Measurements from ENCODE around the gene HPN.

DNA sequence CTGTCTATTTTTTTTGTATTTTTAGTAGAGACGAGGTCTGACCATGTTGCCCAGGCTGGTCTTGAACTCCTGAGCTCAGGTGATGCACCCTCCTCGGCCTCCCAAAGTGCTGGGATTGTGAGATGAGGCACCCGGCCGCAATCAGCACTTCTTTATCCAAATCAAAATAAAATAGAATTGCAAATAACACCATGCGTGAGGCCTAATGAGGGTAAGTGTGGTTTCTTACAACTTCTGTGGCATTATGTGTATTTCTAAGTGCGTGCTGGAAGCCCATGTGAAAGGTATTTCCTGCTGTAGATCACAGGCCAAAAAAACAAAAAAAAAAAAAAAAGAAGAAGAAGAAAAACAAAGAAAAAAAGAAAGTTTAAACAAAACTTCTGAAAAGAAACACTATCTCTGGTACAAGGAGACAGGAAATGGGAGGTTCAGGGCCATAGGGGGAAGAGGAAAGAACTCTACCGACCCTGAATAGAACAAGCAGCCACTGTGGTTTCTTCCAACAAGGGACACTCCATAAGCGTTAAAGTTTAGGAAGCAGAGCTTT is 44.4 kb upstream of the HPN start:
- TF ChIP-seq, protein P1, sequence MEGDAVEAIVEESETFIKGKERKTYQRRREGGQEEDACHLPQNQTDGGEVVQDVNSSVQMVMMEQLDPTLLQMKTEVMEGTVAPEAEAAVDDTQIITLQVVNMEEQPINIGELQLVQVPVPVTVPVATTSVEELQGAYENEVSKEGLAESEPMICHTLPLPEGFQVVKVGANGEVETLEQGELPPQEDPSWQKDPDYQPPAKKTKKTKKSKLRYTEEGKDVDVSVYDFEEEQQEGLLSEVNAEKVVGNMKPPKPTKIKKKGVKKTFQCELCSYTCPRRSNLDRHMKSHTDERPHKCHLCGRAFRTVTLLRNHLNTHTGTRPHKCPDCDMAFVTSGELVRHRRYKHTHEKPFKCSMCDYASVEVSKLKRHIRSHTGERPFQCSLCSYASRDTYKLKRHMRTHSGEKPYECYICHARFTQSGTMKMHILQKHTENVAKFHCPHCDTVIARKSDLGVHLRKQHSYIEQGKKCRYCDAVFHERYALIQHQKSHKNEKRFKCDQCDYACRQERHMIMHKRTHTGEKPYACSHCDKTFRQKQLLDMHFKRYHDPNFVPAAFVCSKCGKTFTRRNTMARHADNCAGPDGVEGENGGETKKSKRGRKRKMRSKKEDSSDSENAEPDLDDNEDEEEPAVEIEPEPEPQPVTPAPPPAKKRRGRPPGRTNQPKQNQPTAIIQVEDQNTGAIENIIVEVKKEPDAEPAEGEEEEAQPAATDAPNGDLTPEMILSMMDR (IDR thresholded peaks at IDR 0.05) = no peak
- no peak for TF ChIP-seq POLR2A (IDR thresholded peaks at IDR 0.05)

Measured in uterus (tissue), 2 donors.